Stimulated activated CD4-positive, alpha-beta T cell treated with anti-CD3 and anti-CD28 coated beads, Interleukin-2, amount 100 ng/mL, for 4 hours (primary cell): ENCODE data around the gene TIMM22.
"Not testable (repeated sequence)": the region's sequence is repeated elsewhere in the genome, so short reads cannot be mapped to it uniquely, and the experiment has no call there.

ENCODE experiments used
- DNase-seq: peaks from one replicate; pipeline ENCODE4 v3.0.0-alpha.2; 2020; ENCODE audit warnings: low read depth

TIMM22 gene

DNA sequence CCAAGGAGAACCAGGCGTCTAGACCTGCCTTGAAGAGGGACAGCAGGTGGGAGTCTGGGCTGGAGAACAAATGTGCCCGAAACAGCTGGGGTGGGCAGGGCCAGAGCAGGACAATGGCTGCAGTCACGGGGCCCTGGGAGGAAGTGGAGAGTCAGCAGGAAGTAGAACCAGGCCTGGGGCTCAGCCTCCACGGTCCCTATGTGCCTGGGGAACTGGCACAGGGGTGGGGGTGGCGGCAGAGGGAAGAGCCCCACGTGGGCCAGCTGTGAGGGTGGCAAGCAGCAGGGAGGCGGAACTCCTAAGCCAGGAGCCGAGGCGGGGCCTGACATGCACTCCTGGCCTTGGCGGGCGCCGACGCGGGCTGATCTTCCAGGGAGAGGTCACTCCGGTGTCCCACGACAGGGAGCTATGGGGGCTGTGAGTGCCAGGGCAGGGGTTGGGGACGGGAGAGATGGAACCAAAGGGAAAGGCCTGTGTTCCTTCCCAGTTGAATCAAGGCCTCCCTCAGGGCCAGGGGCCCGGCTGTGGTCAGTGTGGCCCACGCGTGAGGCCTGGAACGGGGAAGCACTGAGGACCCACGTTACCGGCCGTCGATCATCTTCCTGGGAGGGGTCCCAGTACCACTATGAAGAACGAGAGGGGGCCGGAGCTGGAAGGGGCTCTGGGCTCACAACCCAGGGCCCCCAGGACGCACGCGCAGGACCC is 42.7 kb downstream of the TIMM22 start:
- no peak for DNase-seq

DNA sequence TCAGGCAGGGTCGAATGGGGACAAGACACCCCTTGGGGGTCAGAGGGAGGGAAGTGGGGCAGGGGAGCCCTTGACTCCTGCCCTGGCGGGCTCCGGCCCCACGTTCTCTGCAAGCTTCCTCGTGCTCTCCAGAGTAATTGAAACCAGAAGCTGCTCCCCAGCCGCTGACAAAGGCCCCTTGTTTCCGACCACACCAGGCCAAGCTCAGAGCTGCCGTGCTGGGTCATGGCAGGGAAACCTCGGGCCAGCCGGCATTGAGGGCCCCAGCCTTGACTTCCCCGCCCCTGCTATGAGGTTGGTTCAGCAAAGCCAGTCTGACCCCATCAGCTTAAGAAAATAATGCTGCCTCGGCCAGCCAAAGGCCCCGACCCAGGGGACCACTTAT is 43.3 kb downstream of the TIMM22 start:
- DNase-seq, result no peak

DNA sequence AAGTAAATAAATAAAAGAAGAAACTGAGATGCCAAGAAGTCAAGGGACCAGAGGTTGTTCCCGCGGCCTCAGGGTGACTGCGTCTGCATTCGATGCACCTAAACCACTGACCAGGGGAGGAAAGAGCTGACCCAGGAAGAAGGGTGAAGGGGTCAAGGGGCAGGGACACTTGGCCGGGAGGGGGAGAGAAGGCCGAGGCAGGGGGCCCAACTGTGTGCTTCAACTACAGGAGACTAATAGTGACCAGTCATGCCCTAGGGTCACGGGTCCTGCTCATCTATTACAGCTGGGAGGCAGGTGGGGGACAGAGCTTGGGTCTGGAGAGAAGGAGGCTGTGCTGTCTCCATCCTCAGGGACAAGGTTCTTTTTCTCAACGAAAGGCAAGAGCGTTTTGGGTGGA is 44.8 kb downstream of the TIMM22 start:
- DNase-seq, result no peak

DNA sequence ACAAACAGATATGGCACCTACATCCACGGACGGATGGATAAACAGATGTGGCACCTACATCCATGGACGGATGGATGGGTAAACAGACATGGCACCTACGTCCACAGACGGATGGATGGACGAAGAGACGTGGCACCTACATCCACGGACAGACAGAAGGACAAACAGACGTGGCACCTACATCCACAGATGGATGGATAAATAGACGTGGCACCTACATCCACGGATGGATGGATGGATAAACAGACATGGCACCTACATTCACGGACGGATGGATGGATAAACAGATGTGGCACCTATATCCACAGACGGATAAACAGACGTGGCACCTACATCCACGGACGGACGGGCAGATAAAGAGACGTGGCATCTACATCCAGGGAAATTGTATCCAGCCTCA is 45.6 kb downstream of the TIMM22 start:
- no peak for DNase-seq

DNA sequence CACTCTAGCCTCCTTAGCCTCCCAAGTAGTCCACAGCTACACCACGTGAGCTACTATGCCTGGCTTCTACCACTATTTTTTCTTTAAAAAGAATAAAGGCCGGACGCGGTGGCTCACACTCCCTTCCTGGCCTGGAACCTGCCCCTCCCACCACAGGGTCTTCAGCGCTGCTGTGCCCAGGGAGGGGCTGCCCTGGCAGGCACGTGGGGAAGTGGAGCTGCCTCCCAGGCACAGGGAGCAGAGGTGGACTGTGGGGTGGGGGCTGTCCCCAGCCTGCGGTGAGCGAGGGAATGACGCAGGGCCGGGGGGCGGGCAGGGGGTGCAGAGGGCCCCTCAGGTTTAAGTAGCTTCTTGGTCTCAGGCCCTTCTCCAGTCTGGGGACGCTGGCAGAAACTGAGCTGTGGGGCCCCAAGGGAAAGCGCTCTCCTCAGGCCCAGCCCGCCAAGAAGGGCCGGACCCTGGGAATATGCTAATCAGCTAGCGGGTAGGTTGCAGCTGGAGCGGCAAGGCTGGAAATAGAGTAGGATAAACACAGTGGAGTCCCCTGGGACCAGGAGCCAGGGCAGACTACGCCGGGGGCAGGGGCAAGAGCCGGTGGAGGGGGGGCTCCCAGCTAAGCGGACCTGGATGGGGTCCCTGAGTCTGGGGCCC is 46.8 kb downstream of the TIMM22 start:
- no peak for DNase-seq

DNA sequence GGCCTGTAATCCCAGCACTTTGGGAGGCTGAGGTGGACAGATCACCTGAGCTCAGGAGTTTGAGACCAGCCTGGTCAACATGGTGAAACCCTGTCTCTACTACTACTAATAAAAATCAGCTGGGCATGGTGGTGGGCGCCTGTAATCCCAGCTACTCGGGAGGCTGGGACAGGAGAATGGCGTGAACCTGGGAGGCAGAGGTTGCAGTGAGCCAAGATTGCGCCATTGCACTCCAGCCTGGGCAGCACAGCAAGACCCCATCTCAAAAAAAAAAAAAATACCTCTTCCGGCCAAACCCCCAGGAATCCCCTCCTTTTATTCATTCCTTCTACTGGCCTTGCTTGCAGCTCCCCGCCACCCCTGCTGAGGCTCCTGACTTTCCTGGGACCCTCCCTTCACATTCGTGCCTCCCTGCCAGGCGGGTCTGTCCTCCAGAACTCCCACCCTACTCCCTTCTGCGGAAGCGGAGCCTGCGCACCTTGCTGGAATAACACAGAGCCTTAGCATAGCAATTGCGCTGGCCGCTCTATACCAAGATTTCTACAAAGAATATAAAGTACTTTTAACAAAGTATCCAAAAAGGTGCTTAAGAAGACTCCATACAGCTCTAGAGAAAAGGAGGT is 47.6 kb downstream of the TIMM22 start:
- not testable (repeated sequence) for DNase-seq

DNA sequence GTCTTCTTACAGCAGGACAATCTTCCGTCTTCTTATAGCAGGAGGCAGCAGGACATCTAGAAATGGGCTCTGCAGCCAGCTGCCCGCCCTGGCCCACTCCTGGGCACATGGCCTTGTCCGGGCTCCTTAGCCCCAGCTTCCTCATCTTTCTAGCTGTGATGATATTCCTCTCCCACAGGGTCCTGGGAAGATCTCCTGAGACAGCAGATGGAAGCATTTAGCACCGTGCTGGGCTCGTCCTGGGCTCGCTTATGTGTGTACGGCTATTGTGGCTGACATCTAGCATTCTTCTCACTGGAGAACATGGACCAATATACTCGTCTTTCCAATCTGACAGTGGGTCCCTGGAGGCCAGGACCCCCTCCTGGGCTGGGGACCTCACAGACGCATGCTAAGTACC is 48.5 kb downstream of the TIMM22 start:
- DNase-seq, result no peak

DNA sequence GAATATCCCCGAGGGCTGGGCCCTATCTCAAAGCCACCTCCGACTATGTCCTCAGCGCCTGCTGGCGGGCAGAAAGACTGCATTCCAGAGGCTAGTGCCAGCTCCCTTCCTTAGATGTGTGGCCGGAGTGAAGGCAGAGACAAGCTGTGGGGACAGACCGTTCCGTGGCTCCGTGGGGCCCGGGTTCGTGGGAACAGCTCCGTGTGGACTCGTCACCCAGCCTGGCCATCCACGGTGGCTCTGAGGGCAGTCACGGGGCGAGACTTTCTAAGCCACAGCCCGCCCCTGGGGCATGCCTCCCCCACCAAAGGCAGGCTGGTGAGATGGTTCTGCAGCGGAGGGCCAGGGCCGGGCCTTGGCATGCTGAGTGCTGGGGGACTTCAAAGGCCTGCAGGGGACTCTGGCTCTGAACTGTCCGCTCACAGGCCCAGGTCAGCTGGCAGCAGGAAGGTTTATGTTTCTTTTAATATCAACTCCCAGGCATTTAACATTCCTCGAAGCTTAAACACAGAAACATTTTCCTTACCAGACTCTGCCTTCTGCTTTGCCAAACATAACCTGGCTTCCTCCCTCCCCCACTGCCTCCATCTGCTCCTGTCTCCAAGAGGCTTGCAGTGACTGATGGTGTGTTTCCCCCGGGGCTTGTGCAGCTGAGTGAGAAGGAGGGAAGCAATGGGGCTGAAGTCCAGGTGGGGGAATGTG is 50.4 kb downstream of the TIMM22 start:
- DNase-seq, result no peak

DNA sequence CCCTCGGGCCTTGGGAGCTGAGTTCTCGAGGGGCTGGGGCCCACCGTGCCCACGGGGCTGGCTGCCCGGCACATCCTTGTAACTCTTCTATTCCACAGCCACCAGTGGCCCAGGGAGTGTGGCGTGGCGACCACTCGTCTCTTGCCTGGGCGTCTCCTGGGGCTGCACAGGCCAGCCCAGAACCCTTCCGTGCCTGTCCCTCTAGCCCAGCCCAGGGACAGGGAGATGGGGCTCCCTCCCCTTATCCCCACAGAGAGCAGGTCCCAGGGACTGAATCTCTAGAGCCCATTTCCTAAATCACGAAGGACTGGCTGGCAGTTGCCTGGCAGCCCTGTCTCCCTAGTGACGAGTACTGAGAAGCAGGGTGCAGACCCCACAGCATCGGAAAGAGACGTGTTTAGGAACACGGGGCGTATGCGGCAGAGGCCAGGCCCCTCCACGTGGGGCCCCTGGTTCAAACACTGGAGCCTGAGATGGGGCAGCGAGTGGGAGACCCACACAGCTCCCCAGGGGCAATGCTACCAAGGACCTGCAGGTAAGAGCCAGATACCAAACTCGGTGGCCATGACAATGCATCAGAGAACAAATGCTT is 51.0 kb downstream of the TIMM22 start:
- no peak for DNase-seq

DNA sequence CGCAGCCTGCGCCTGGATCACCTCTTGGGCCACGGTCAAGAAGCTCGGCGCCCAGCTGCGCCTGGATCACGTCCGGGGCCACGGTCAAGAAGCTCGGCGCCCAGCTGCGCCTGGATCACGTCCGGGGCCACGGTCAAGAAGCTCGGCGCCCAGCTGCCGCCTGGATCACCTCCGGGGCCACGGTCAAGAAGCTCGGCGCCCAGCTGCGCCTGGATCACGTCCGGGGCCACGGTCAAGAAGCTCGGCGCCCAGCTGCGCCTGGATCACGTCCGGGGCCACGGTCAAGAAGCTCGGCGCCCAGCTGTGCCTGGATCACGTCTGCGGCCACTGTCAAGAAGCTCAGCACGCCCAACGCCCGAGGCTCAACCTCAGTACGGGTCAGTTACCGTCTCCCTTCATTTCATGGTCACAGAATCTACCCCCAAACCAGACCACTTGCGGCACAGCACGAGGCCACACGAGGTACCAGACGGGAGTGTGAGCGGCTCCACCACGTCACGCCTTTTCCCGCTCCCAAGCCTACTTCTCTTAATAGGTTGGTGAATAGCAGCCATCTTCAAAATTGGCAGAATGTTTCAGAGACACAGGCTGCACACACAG is 51.7 kb downstream of the TIMM22 start:
- not testable (repeated sequence) for DNase-seq

DNA sequence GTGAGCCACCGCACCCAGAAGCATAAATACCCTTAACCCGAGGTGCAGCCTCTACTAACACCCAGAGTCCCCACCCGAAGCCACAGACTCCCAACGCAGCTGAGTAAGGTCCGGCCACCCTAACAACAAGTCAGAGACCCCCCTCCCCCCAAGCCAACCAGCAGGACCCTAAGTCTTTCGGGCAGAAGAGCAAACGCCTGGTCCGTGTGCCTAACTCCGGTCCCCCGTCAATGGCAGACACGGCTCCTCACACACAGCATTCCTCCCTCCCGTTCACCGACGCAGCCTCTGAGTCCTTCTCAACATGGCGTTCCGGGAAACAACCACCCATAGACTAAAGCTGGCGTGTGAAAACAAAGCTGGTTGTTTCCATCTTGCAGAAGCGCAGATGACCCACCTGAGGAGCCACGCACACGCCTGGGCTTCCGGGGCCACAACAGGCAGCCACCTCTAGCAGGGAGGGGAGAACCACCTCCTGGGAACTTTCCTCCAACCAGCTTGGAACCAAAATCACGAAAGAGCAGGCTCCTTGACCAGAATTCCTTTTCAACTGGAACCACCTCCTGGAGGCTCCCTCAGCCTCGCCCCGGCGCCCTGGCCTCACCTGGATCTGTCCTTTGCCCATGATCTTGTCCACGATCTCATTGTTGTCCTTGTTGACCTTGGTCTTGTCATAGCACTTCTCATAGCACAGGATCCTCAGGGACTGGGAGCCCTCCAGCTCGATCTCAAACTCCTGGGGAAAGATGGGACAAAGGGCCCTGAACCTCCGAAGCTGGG is 52.7 kb downstream of the TIMM22 start:
- DNase-seq, result no peak

DNA sequence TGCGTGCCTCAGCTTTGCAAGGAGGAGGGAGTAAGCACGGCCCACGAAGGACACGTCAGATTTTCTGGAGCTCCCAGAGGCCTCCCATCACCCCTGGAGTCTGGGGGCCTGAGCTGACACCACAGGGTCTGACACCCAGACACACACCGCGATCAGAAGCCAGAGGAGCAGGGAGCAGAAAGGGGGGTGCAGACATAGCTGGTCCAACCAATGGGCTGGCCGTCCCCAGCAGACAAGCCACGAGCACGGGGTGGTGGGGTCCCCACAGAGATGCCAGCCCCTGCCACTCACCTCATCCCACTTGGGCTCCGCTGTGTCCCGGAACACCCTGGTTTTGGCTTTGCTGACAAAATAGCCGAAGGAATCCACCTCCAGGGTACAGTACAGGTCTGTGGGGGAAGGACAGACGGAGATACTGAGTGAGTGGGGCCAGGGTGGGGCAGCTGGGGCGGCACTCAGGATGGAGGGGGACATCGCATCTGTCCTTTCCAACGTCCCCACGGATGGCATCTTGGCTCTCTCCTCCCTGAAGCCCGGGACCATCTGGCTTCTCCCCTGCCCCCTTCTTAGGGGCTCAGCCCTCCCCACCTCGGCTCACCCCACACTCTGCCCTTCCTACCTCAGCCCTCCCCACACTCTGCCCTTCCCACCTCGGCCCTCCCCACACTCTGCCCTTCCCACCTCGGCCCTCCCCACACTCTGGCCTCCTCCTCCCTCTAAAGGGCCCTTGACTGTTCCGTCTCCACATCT is 53.5 kb downstream of the TIMM22 start:
- DNase-seq, result no peak

DNA sequence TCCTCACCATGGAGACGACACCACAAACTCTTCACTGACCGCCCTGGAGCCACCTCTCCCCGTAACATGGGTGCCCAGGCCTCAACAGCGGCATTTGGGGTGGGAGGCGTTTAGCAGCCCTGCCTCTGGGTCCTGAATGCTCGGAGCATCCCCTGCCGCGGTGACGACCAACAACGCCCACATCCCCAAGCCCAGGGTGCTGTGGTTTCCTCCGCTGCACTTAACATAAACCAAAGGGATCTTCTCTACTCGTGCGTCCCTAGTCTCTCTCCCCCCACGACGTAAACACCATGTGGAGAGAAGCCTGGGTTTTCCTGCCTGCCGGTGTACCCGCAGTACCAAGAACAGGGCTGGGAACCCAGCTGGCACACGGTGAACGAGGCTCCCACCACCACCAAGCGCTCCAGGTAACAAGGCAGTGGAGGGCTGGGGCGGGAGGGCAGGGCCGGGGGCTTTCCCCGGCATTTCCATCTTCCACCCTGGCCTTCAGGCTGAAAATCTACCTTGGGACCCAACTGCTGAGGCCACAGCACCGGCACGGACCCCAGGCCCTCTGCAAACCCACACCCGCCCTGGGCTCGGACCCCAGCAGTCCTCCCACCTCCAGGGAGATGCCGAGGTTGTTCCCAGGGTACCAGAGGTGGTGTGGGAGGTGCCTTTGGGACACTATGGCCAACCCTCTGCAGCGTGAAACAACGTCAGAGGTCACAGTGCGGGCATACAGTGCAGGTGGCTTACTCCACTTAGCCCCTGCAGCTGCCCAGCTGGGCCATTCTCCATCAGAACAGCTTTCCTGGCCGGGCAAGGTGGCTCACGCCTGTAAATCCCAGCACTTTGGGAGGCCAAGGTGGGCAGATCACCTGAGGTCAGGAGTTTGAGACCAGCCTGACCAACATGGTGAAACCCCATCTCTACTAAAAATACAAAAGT is 54.3 kb downstream of the TIMM22 start:
- no peak for DNase-seq
